Lower leg skin (tissue), 3 donors: Measurements from ENCODE around the gene HIPK2.

Experiments used
- POLR2A ChIP-seq, 2 donors: fragments of 450-650 bp; IDR thresholded peaks; one replicate each; pipeline ENCODE4 v1.6.1; 2016 to 2017; ENCODE audit warnings: antibody characterized with exemption in 2 of 2, mild to moderate bottlenecking in 1 of 2, moderate library complexity in 1 of 2
- TF ChIP-seq, protein P1 (sequence below), 3 donors: fragments of 450-650 bp; IDR thresholded peaks; one replicate each; pipeline ENCODE4 v1.5.1; 2016; ENCODE audit warnings: antibody characterized with exemption in 3 of 3, mild to moderate bottlenecking in 3 of 3, moderate library complexity in 2 of 3

DNA sequence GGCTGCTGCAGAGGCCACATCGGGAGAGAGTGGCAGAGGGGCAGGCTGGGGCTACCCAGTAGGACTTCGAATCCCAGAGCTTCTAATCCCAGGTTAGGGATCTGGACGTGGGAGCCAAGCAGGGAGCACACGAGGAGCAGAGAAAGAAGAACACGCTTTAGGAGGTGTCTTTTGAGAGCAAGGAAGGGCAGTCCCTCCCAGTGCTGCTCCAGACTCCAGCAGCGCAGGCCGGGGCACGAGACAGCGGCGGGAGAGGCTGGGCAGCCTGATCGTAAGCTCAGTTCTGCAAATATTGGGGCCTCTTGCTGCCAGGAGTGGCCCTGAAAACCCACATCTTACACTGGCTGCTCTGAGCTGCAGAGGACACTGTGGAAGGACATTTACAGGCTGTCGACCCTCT, 75.9 kb downstream of the HIPK2 start:
- TF ChIP-seq, protein P1, sequence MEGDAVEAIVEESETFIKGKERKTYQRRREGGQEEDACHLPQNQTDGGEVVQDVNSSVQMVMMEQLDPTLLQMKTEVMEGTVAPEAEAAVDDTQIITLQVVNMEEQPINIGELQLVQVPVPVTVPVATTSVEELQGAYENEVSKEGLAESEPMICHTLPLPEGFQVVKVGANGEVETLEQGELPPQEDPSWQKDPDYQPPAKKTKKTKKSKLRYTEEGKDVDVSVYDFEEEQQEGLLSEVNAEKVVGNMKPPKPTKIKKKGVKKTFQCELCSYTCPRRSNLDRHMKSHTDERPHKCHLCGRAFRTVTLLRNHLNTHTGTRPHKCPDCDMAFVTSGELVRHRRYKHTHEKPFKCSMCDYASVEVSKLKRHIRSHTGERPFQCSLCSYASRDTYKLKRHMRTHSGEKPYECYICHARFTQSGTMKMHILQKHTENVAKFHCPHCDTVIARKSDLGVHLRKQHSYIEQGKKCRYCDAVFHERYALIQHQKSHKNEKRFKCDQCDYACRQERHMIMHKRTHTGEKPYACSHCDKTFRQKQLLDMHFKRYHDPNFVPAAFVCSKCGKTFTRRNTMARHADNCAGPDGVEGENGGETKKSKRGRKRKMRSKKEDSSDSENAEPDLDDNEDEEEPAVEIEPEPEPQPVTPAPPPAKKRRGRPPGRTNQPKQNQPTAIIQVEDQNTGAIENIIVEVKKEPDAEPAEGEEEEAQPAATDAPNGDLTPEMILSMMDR (IDR thresholded peaks at IDR 0.05) = no peak
- TF ChIP-seq POLR2A (IDR thresholded peaks at IDR 0.05) = no peak
